ENCODE results near the gene UCN2. TPM values are rescaled to one million over a fixed set of nuclear protein-coding genes. Genes with fewer than 3 reads are reported as not detected.

The UCN2 gene
- total RNA-seq, 2 donors from 2014 or later, result not detected

- DNase-seq (ENCODE audit: low spot score), result no peak
- intact Hi-C loops (cut with DNase I), result no loop called here
Measured at GRCh38 chr3:48592519-48593087, 29.0 kb upstream of the UCN2 start.

GRCh38 chr3:48591886-48592518 lies 28.4 kb upstream of the UCN2 start:
- intact Hi-C loops (cut with DNase I), result no loop called here
- no peak for DNase-seq (ENCODE audit: low spot score)

- DNase-seq (ENCODE audit: low spot score), result no peak
- intact Hi-C loops (cut with DNase I), result no loop called here
Measured at GRCh38 chr3:48591436-48591835, 27.9 kb upstream of the UCN2 start.

GRCh38 chr3:48588230-48588629 lies 24.6 kb upstream of the UCN2 start:
- intact Hi-C loops (cut with DNase I), result no loop called here
- no peak for DNase-seq (ENCODE audit: low spot score)

GRCh38 chr3:48587686-48588085 lies 24.1 kb upstream of the UCN2 start:
- DNase-seq (ENCODE audit: low spot score), result no peak
- intact Hi-C loops (cut with DNase I), result no loop called here

GRCh38 chr3:48585411-48585810 lies 21.8 kb upstream of the UCN2 start:
- DNase-seq (ENCODE audit: low spot score), result no peak
- intact Hi-C loops (cut with DNase I), result no loop called here

- DNase-seq (ENCODE audit: low spot score), result no peak
Measured at GRCh38 chr3:48584836-48585235, 21.3 kb upstream of the UCN2 start.

GRCh38 chr3:48581621-48582481 lies 18.3 kb upstream of the UCN2 start:
- no peak for DNase-seq (ENCODE audit: low spot score)
- intact Hi-C loops (cut with DNase I), result no loop called here

More at GRCh38 chr3:48584836-48585235, 21.3 kb upstream of the UCN2 start:
- intact Hi-C loops (cut with DNase I), result no loop called here

GRCh38 chr3:48576647-48577046 lies 13.1 kb upstream of the UCN2 start:
- DNase-seq (ENCODE audit: low spot score), result no peak

GRCh38 chr3:48575366-48575765 lies 11.8 kb upstream of the UCN2 start:
- intact Hi-C loops (cut with DNase I), result no loop called here
- no peak for DNase-seq (ENCODE audit: low spot score)

More at GRCh38 chr3:48576647-48577046, 13.1 kb upstream of the UCN2 start:
- intact Hi-C loops (cut with DNase I), result no loop called here

GRCh38 chr3:48573973-48574585 lies 10.5 kb upstream of the UCN2 start:
- intact Hi-C loops (cut with DNase I), result no loop called here
- DNase-seq (ENCODE audit: low spot score), result no peak

- no peak for DNase-seq (ENCODE audit: low spot score)
- intact Hi-C loops (cut with DNase I), result no loop called here
Measured at GRCh38 chr3:48572517-48572916, 8.9 kb upstream of the UCN2 start.

GRCh38 chr3:48571938-48572337 lies 8.4 kb upstream of the UCN2 start:
- no peak for DNase-seq (ENCODE audit: low spot score)
- intact Hi-C loops (cut with DNase I), result no loop called here

- no peak for DNase-seq (ENCODE audit: low spot score)
- intact Hi-C loops (cut with DNase I), result no loop called here
Measured at GRCh38 chr3:48569808-48570450, 6.3 kb upstream of the UCN2 start.

- intact Hi-C loops (cut with DNase I), result no loop called here
- no peak for DNase-seq (ENCODE audit: low spot score)
Measured at GRCh38 chr3:48569400-48569799, 5.8 kb upstream of the UCN2 start.

- no peak for DNase-seq (ENCODE audit: low spot score)
- intact Hi-C loops (cut with DNase I), result no loop called here
Measured at GRCh38 chr3:48568476-48568875, 4.9 kb upstream of the UCN2 start.

GRCh38 chr3:48567500-48567899 lies 3.9 kb upstream of the UCN2 start:
- DNase-seq (ENCODE audit: low spot score), result no peak
- intact Hi-C loops (cut with DNase I), result no loop called here

GRCh38 chr3:48567090-48567489 lies 3.5 kb upstream of the UCN2 start:
- intact Hi-C loops (cut with DNase I), result no loop called here

GRCh38 chr3:48566401-48566760 lies 2.8 kb upstream of the UCN2 start:
- no peak for DNase-seq (ENCODE audit: low spot score)
- intact Hi-C loops (cut with DNase I), result no loop called here

More at GRCh38 chr3:48567090-48567489, 3.5 kb upstream of the UCN2 start:
- DNase-seq (ENCODE audit: low spot score), result no peak

All from posterior vena cava (tissue), 2 donors.